Measurements from ENCODE around the gene TRMT10B. TPM values are rescaled to one million over a fixed set of nuclear protein-coding genes. Genes with fewer than 3 reads are reported as not detected.

TRMT10B gene
- 2.2 and 2.5 TPM in 2 replicates for total RNA-seq (2014; rRNA removed; shearing (Covaris generic))

DNA sequence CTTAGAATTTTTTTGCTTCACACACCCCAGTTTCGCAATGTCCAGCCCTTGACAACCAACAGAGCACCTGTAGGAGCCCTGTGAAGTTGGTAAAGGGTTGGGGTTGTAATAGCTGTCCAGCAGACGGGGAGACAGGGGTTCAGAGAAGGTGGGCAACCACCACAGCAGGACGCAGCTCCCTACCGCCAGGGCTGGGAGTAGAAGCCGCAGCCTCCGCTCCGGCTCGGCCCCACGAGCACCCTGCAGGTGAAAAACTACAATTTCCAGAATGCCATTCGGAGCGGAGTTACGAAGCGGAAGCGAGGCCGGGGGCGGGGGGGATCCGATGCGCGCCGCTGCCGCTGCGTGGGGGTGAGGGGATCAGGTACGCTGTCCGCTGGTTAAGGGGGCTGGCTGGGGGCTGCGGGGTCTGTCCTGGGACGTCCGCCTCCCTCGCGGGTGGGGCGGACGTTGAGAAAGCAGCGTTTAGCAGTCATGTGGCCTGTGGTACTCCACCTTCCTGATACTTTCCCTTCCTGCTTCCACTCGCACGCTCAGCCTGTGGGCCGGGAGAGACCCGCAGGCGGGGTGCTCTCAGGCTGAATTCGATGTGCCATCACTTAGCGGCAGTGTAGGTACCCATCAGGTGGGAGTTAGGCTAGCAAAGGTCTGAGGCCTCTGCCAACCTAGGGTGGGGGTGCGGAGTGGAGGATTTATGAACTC, at the start of gene TRMT10B:
Gene TRMT10B, plus strand, starts transcription at position 317 of the 702 bp plus-strand sequence. CDS start 8,127 bp downstream, outside the sequence.
- H3K4me3 ChIP-seq (ENCODE audit: insufficient read depth, low read depth, low read length): peak within 1 kb of the TSS; percentile 76
- peak; percentile 93 for DNase-seq
- no peaks in the 10 kb centered on the region for H3K27me3 ChIP-seq (ENCODE audit: control insufficient read depth, insufficient read depth, low read length)
- H3K36me3 ChIP-seq (replicated peaks; ENCODE audit: control insufficient read depth, insufficient read depth, low read length): no peaks in the 10 kb centered on the region

DNA sequence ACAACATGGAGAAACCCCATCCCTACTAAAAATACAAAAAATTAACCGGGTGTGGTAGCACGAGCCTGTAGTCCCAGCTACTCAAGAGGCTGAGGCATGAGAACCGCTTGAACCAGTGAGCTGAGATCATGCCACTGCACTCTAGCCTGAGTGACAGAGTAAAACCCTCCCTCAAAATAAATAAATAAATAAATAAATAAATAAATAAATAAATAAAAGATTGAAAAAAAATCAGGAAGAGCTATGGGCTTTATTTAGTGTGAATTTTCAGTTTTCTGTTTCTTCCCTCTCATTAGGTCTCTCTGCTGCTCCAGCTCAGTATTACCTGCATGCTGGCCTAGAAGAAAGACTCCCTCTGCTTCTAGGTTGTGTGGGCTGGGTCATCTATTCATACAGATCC, 47.8 kb upstream of the TRMT10B start:
- no peaks in the 10 kb centered on the region for H3K36me3 ChIP-seq (replicated peaks; ENCODE audit: control insufficient read depth, insufficient read depth, low read length)
- DNase-seq: no peak
- no peaks in the 10 kb centered on the region for H3K27me3 ChIP-seq (ENCODE audit: control insufficient read depth, insufficient read depth, low read length)
- H3K4me3 ChIP-seq (ENCODE audit: insufficient read depth, low read depth, low read length): no peak overlapping the region

- Histone ChIP-seq H3K27me3 (ENCODE audit: control insufficient read depth, insufficient read depth, low read length) (no peaks in the 10 kb centered on the region), H3K36me3 (replicated peaks; ENCODE audit: control insufficient read depth, insufficient read depth, low read length) (no peaks in the 10 kb centered on the region), H3K4me3 (ENCODE audit: insufficient read depth, low read depth, low read length) (no peak overlapping the region)
- no peak for DNase-seq
Measured at GRCh38 chr9:37706290-37706689, 47.3 kb upstream of the TRMT10B start.

DNA sequence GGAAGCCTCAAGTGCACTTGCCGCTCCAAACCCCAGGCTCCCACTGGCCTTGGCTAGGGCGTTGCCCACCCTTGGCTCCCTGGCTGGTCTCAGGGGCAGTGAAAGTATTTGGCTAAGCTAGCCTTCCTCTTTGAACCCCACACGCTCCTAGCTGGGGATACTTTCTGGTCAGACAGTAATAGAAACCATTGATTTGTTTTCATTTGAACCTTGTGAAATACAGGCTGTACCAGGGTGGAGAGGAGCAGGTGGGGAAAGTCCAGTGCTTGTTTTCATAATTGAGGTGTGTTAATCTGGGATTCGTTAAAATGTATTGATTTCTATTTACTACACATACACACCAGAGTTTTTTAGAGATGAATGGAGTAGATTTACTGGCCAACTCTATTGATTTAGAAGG, 45.9 kb upstream of the TRMT10B start:
- no peak for DNase-seq
- Histone ChIP-seq H3K4me3 (ENCODE audit: insufficient read depth, low read depth, low read length) (no peak overlapping the region), H3K36me3 (replicated peaks; ENCODE audit: control insufficient read depth, insufficient read depth, low read length) (no peaks in the 10 kb centered on the region), H3K27me3 (ENCODE audit: control insufficient read depth, insufficient read depth, low read length) (no peaks in the 10 kb centered on the region)

DNA sequence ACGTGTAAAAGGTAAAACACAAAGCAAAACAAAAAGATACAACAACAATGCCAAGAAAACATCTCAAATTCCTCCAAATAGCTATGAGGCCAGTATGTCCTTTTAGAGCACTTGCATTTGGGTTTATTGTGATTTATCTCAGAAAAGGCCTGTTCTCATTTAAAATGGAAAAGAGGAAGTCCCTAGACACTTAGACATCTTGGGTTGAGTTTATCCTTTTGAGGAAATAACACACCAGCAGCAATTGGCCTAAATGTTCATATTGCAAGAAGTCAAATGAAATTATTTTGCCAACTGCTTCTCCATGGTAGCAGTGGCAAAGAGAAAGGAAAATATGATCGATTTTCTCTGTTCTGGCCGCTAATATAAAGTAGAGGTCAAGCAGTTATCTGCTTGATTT, 43.6 kb upstream of the TRMT10B start:
- Histone ChIP-seq H3K4me3 (ENCODE audit: insufficient read depth, low read depth, low read length) (no peak overlapping the region), H3K27me3 (ENCODE audit: control insufficient read depth, insufficient read depth, low read length) (no peaks in the 10 kb centered on the region)

DNA sequence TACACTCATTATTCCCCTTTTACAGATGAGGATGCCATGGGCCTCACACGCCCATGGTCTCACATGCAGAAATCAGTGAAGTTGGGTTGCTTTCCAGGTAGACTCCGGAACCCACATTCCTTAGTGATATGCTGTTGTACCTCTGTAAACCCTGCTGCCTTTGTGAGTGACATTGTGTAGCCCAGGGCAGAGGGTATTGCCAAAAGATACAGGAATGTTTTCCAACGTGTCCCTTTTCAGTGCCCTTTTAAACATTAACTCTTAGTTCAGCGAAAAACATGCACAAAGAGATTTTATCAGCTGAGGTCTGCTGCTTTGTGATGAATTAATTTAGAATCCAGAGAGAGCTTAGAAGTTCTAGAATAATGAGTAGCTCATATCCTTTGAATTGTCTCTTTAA, 38.3 kb upstream of the TRMT10B start:
- no peak overlapping the region for H3K4me3 ChIP-seq (ENCODE audit: insufficient read depth, low read depth, low read length)
- no peaks in the 10 kb centered on the region for H3K36me3 ChIP-seq (replicated peaks; ENCODE audit: control insufficient read depth, insufficient read depth, low read length)
- H3K27me3 ChIP-seq (ENCODE audit: control insufficient read depth, insufficient read depth, low read length): no peaks in the 10 kb centered on the region
- no peak for DNase-seq

More for the DNA sequence above, 43.6 kb upstream of the TRMT10B start:
- H3K36me3 ChIP-seq (replicated peaks; ENCODE audit: control insufficient read depth, insufficient read depth, low read length): no peaks in the 10 kb centered on the region
- no peak for DNase-seq

DNA sequence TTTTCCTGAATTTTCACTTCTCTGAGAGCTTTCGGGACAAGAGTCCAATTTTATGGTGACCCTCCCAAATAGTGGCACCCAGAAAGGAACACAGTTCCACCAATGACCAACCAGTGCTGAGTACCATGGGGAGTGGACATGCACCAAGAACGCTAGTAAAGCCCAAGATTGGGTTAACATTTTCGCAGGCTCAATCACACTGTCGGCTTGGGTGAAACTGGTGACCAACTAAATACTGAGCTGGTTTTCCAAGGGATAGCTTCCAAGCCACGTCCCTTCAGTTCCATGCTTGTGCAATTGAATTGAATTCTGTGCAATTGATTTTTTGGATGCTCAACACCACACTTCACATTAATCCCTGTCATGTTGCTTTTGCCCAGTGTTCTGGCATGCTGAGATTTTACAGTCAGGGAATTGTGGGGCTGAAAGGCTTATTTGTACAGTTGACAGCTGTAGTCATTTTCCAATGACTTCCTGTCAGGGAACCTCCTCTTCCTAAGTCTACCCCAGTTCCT, 37.6 kb upstream of the TRMT10B start:
- Histone ChIP-seq H3K36me3 (replicated peaks; ENCODE audit: control insufficient read depth, insufficient read depth, low read length) (no peaks in the 10 kb centered on the region), H3K4me3 (ENCODE audit: insufficient read depth, low read depth, low read length) (no peak overlapping the region), H3K27me3 (ENCODE audit: control insufficient read depth, insufficient read depth, low read length) (no peaks in the 10 kb centered on the region)
- DNase-seq: no peak

DNA sequence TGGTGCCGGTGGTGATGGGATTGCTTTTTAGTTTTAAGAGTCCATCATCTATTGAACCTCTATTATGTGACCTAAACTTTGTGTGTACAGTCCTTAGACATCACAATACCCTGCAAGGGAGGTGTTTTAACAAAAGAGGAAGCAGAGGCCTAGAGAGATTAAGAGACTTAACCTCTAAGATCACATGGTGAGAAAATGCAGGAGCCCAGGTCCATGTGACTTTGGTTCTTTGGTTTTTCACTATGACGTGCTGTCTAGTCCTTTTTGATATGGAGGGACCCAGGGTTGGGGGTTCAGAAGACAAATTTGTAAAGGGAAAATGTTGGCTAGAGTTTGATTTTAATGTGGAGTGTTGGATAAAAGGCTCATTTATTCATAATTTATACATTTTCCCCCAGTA, 34.1 kb upstream of the TRMT10B start:
- H3K27me3 ChIP-seq (ENCODE audit: control insufficient read depth, insufficient read depth, low read length): no peaks in the 10 kb centered on the region
- no peak for DNase-seq
- H3K4me3 ChIP-seq (ENCODE audit: insufficient read depth, low read depth, low read length): no peak overlapping the region
- no peaks in the 10 kb centered on the region for H3K36me3 ChIP-seq (replicated peaks; ENCODE audit: control insufficient read depth, insufficient read depth, low read length)

DNA sequence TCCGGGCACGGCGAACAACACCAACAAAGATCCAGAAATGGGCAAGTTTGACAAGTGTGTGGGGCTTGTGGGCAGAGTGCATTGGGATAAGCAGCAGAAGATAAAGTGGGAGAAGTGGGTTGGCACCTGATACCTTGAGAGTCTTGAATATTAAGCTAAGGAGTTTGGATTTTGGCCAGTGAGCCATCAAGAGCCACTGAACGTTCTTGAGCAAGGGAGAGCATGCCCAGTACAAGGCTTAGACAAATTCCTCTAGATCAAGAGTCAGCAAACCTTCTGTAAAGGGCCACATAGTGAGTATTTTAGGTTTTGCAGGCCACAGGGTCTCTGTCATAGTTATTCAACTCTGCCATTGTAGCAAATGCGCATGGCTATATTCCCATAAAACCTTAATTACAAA, 26.6 kb upstream of the TRMT10B start:
- no peaks in the 10 kb centered on the region for H3K27me3 ChIP-seq (ENCODE audit: control insufficient read depth, insufficient read depth, low read length)
- H3K36me3 ChIP-seq (replicated peaks; ENCODE audit: control insufficient read depth, insufficient read depth, low read length): no peaks in the 10 kb centered on the region
- no peak overlapping the region for H3K4me3 ChIP-seq (ENCODE audit: insufficient read depth, low read depth, low read length)
- DNase-seq: no peak

DNA sequence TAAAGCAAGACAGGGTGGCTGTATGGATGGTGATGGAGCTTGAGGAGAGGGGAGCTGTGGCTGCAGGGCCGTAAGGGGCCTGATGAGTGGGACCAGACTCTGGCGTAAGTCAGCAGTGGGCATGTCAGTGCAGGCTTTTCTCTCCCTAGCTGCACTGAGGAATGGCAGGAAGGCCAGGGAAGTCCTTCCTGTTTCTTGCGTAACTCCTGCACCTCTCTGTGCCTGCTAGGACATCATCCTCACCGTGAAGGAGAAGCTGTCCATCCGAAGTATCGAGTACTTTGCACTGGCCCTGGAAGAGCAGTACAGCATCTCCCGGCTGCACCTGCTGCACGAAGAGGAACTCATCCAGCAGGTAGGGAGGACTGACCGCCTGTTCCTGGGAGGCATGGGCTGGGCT, 24.1 kb upstream of the TRMT10B start:
- Histone ChIP-seq H3K4me3 (ENCODE audit: insufficient read depth, low read depth, low read length) (no peak overlapping the region), H3K36me3 (replicated peaks; ENCODE audit: control insufficient read depth, insufficient read depth, low read length) (no peaks in the 10 kb centered on the region), H3K27me3 (ENCODE audit: control insufficient read depth, insufficient read depth, low read length) (no peaks in the 10 kb centered on the region; the same call in 1 of the 2 replicates)
- no peak for DNase-seq

- H3K4me3 ChIP-seq (ENCODE audit: insufficient read depth, low read depth, low read length): no peak overlapping the region
- H3K36me3 ChIP-seq (replicated peaks; ENCODE audit: control insufficient read depth, insufficient read depth, low read length): no peaks in the 10 kb centered on the region
- H3K27me3 ChIP-seq (ENCODE audit: control insufficient read depth, insufficient read depth, low read length): no peaks in the 10 kb centered on the region; the same call in 1 of the 2 replicates
- DNase-seq: no peak
Measured at GRCh38 chr9:37730256-37730655, 23.3 kb upstream of the TRMT10B start.

DNA sequence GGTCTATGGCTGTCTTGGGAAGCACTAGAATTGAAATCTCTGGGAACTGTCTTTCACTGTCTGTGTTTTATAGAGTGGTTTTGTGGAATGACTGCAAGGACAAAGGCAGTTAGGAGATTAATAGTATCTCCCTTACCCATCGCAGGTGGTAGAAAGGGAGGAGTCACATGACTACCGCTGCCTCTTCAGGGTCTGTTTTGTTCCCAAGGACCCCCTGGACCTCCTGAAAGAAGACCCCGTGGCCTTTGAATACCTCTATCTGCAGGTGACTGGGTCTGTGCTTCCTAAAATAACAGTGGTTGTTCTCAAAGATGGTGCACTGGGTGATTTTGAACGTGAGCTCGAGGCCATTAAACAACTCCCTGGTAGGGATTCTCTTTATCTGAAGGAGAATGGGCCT, 22.8 kb upstream of the TRMT10B start:
- no peaks in the 10 kb centered on the region; the same call in 1 of the 2 replicates for H3K27me3 ChIP-seq (ENCODE audit: control insufficient read depth, insufficient read depth, low read length)
- DNase-seq: peak; percentile 44
- no peak overlapping the region for H3K4me3 ChIP-seq (ENCODE audit: insufficient read depth, low read depth, low read length)
- H3K36me3 ChIP-seq (replicated peaks; ENCODE audit: control insufficient read depth, insufficient read depth, low read length): no peaks in the 10 kb centered on the region

- no peak overlapping the region for H3K4me3 ChIP-seq (ENCODE audit: insufficient read depth, low read depth, low read length)
- DNase-seq: no peak
- H3K36me3 ChIP-seq (replicated peaks; ENCODE audit: control insufficient read depth, insufficient read depth, low read length): no peaks in the 10 kb centered on the region
- no peaks in the 10 kb centered on the region; the same call in 1 of the 2 replicates for H3K27me3 ChIP-seq (ENCODE audit: control insufficient read depth, insufficient read depth, low read length)
Measured at GRCh38 chr9:37732086-37732741, 21.4 kb upstream of the TRMT10B start.

DNA sequence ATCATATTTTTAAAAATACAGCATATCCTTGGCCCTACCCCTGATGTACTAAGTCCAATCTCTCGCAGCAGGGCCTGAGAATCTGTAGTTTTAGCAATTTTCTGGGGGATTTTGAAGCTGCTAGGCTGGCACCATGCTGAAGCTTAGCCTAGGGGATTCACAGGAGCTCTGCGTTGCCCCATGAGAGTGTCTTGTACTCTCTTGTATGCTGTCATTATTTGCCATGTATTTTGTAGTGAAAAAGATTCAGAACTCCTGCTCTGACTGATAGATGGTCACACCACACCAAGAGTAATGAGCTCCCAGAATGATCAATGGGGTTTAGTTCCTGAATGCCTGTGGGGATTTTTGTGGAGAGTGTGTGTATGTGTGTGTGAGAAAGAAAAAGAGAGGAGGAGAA, 20.7 kb upstream of the TRMT10B start:
- Histone ChIP-seq H3K4me3 (ENCODE audit: insufficient read depth, low read depth, low read length) (no peak overlapping the region), H3K36me3 (replicated peaks; ENCODE audit: control insufficient read depth, insufficient read depth, low read length) (no peaks in the 10 kb centered on the region), H3K27me3 (ENCODE audit: control insufficient read depth, insufficient read depth, low read length) (no peaks in the 10 kb centered on the region; the same call in 1 of the 2 replicates)
- DNase-seq: no peak

- H3K4me3 ChIP-seq (ENCODE audit: insufficient read depth, low read depth, low read length): no peak overlapping the region
- no peaks in the 10 kb centered on the region; the same call in 1 of the 2 replicates for H3K27me3 ChIP-seq (ENCODE audit: control insufficient read depth, insufficient read depth, low read length)
- no peak for DNase-seq
- no peaks in the 10 kb centered on the region for H3K36me3 ChIP-seq (replicated peaks; ENCODE audit: control insufficient read depth, insufficient read depth, low read length)
Measured at GRCh38 chr9:37739222-37739621, 14.4 kb upstream of the TRMT10B start.

All from H7 (cell line).